HepG2 (cell line): ENCODE data around the gene DLX3. TPM values are rescaled to one million over a fixed set of nuclear protein-coding genes. Genes with fewer than 3 reads are reported as not detected.

Experiments used
- AHR ChIP-seq: IDR thresholded peaks from 2 replicates; pipeline ENCODE4 v1.6.1; 2018; ENCODE audit warnings: missing genetic modification reagents, missing compliant biosample characterization
- ARHGAP35 ChIP-seq: sonication (generic); formaldehyde crosslinking; IDR thresholded peaks from 2 replicates; pipeline ENCODE4 v1.9.0; 2022; ENCODE audit warnings: mild to moderate bottlenecking, inconsistent platforms, moderate library complexity, missing genetic modification reagents, borderline replicate concordance
- BCLAF1 ChIP-seq: fragments of 450-650 bp; IDR thresholded peaks from 2 replicates; pipeline ENCODE4 v1.6.1; 2017; ENCODE audit warnings: mild to moderate bottlenecking
- FOXA3 ChIP-seq: IDR thresholded peaks from 2 replicates; pipeline ENCODE4 v1.6.1; 2016; ENCODE audit warnings: missing genetic modification reagents, missing compliant biosample characterization
- HBP1 ChIP-seq: IDR thresholded peaks from 2 replicates; pipeline ENCODE4 v1.6.1; 2016; ENCODE audit warnings: low read depth, control low read depth
- HOMEZ ChIP-seq: IDR thresholded peaks from 2 replicates; pipeline ENCODE4 v1.6.1; 2016; ENCODE audit warnings: low read depth
- MAX ChIP-seq: IDR thresholded peaks from 2 replicates; pipeline ENCODE4 v1.6.1; 2012; ENCODE audit warnings: inconsistent platforms
- MAZ ChIP-seq, 2 experiments: sonication (generic) in 1 of 2; formaldehyde crosslinking in 1 of 2; IDR thresholded peaks; 2 replicates each; pipeline versions ENCODE4 v1.5.0 to v1.6.1; 2012 to 2020; ENCODE audit warnings: low read depth in 2 of 2, mild to moderate bottlenecking in 2 of 2, borderline replicate concordance in 1 of 2, improper control_type of control experiment in 1 of 2, low read length in 1 of 2, missing genetic modification reagents in 1 of 2, moderate library complexity in 1 of 2
- NFKBIZ ChIP-seq: IDR thresholded peaks from 2 replicates; pipeline ENCODE4 v1.6.1; 2018; ENCODE audit warnings: missing genetic modification reagents, missing compliant biosample characterization
- RBM22 ChIP-seq: fragments of 200-400 bp; formaldehyde crosslinking; optimal IDR thresholded peaks from 2 replicates; pipeline ENCODE3; 2017; ENCODE audit warnings: mild to moderate bottlenecking, low read length, moderate library complexity
- RXRA ChIP-seq: sonication (generic); formaldehyde crosslinking; IDR thresholded peaks from 2 replicates; pipeline ENCODE4 v1.5.1; 2020; ENCODE audit warnings: missing genetic modification reagents
- RXRB ChIP-seq: IDR thresholded peaks from 2 replicates; pipeline ENCODE4 v1.6.1; 2016; ENCODE audit warnings: borderline replicate concordance, missing genetic modification reagents, missing compliant biosample characterization
- TBX3 ChIP-seq: fragments of 450-650 bp; IDR thresholded peaks from 2 replicates; pipeline ENCODE4 v1.6.1; 2017; ENCODE audit warnings: antibody characterized with exemption, mild to moderate bottlenecking, inconsistent platforms, borderline replicate concordance
- TSC22D2 ChIP-seq: sonication (generic); formaldehyde crosslinking; IDR thresholded peaks from 2 replicates; pipeline ENCODE4 v1.5.1; 2020; ENCODE audit warnings: missing genetic modification reagents, mild to moderate bottlenecking, borderline replicate concordance
- XBP1 ChIP-seq: sonication (generic); formaldehyde crosslinking; IDR thresholded peaks from 2 replicates; pipeline ENCODE4 v1.5.0; 2020; ENCODE audit warnings: missing genetic modification reagents
- ZKSCAN8 ChIP-seq: IDR thresholded peaks from 2 replicates; pipeline ENCODE4 v1.6.1; 2016; ENCODE audit warnings: borderline replicate concordance, missing genetic modification reagents, missing compliant biosample characterization
- ZNF350 ChIP-seq: sonication (generic); formaldehyde crosslinking; IDR thresholded peaks from 2 replicates; pipeline ENCODE4 v1.4.0; 2020; ENCODE audit warnings: mild to moderate bottlenecking, low read depth, missing genetic modification reagents, borderline replicate concordance
- ZNF446 ChIP-seq: sonication (generic); formaldehyde crosslinking; IDR thresholded peaks from 2 replicates; pipeline ENCODE4 v1.5.0; 2020; ENCODE audit warnings: mild to moderate bottlenecking, missing genetic modification reagents
- ZNF503 ChIP-seq: sonication (generic); formaldehyde crosslinking; IDR thresholded peaks from 2 replicates; pipeline ENCODE4 v1.4.0; 2020; ENCODE audit warnings: missing genetic modification reagents
- ZNF773 ChIP-seq: sonication (generic); formaldehyde crosslinking; IDR thresholded peaks from 2 replicates; pipeline ENCODE4 v1.4.0; 2020; ENCODE audit warnings: missing genetic modification reagents, borderline replicate concordance
- polyA plus RNA-seq, 8 experiments: library from polyadenylated mRNA; depleted of rRNA in 3 of 8; stranded (reverse) in 7 of 8; unstranded in 1 of 8; fragments of >200 nt; fragmentation: Illumina TruSeq in 4 of 8; extraction: Trizol in 4 of 8; gene quantifications; 2 replicates each; pipeline versions ENCODE4 v1.2.1 to v1.2.3, GENCODE V29; 2011 to 2016; ENCODE audit warnings: low read depth in 4 of 8, missing spikeins in 1 of 8, mixed read lengths in 1 of 8; ENCODE audit not compliant: insufficient read depth in 1 of 8
- total RNA-seq, 5 experiments: library from RNA; depleted of rRNA; stranded (reverse); fragments of >200 nt; fragmentation: Illumina TruSeq; extraction: Trizol; gene quantifications; 2 replicates each; pipeline ENCODE4 v1.2.3, GENCODE V29; 2016; ENCODE audit warnings: low read depth in 1 of 5

The DLX3 gene
- total and polyA plus RNA-seq, 2 of the 13 experiments (the other 11 are each of a cell fraction or from before 2014, with no cell fraction given) = 0.03 TPM; not detected in 1

- TF ChIP-seq HBP1 (CRISPR knock-in tag) = no peak
- peak; percentile 42; the same call in 1 of the 2 replicates for TF ChIP-seq RXRB
- no peak for TF ChIP-seq ZKSCAN8 (CRISPR knock-in tag)
- no peak; the same call in 1 of the 2 replicates for TF ChIP-seq RXRA (CRISPR knock-in tag)
- TF ChIP-seq ZNF350 (CRISPR knock-in tag) = 0 out of 2 replicates have a peak, but pooled peaks have one; percentile 54
- TF ChIP-seq TSC22D2 = peak; percentile 75; the same call in 1 of the 2 replicates
- no peak for TF ChIP-seq ARHGAP35 (CRISPR knock-in tag)
- peak; percentile 21; the same call in 1 of the 2 replicates for TF ChIP-seq FOXA3 (CRISPR knock-in tag)
- TF ChIP-seq TBX3 = no peak
- TF ChIP-seq MAX = peak; percentile 44; the same call in 1 of the 2 replicates
- peak; percentile 46; the same call in 1 of the 2 replicates for TF ChIP-seq MAZ (IDR thresholded peaks at IDR 0.05; ENCODE audit: borderline replicate concordance, low read depth, low read length)
- peak; percentile 77; the same call in 1 of the 2 replicates for TF ChIP-seq MAZ (CRISPR knock-in tag; IDR thresholded peaks at IDR 0.05; ENCODE audit: low read depth)
- TF ChIP-seq BCLAF1 = no peak
- TF ChIP-seq NFKBIZ (CRISPR knock-in tag) = no peak
- 0 out of 2 replicates have a peak, but pooled peaks have one; percentile 48 for TF ChIP-seq AHR (CRISPR knock-in tag)
- 0 out of 2 replicates have a peak, but pooled peaks have one; percentile 16 for TF ChIP-seq HOMEZ (CRISPR knock-in tag)
- no peak for TF ChIP-seq XBP1 (CRISPR knock-in tag)
- TF ChIP-seq ZNF503 (CRISPR knock-in tag) = no peak
- TF ChIP-seq ZNF773 (CRISPR knock-in tag) = peak; percentile 46; the same call in 1 of the 2 replicates
- no peak for TF ChIP-seq ZNF446
- TF ChIP-seq RBM22 = no peak
Measured at GRCh38 chr17:49996495-49997300, 1.7 kb upstream of the DLX3 start (continued).
